WTC11 (cell line): ENCODE measurements around the gene FMN2.

Experiments used
- FOXK1 ChIP-seq: sonication (generic); formaldehyde crosslinking; IDR thresholded peaks from 2 replicates; pipeline ENCODE4 v1.8.0; 2022; ENCODE audit warnings: mild to moderate bottlenecking, moderate library complexity, missing genetic modification reagents
- GABPB1 ChIP-seq: sonication (generic); formaldehyde crosslinking; IDR thresholded peaks from 2 replicates; pipeline ENCODE4 v1.8.1; 2023; ENCODE audit warnings: mild to moderate bottlenecking, missing genetic modification reagents
- JUN ChIP-seq: sonication (generic); formaldehyde crosslinking; IDR thresholded peaks from 2 replicates; pipeline ENCODE4 v1.8.0; 2023; ENCODE audit warnings: mild to moderate bottlenecking, missing genetic modification reagents
- TP53 ChIP-seq: sonication (generic); formaldehyde crosslinking; IDR thresholded peaks from 2 replicates; pipeline ENCODE4 v1.8.1; 2023; ENCODE audit warnings: mild to moderate bottlenecking, missing genetic modification reagents
- ZBTB21 ChIP-seq: sonication (generic); formaldehyde crosslinking; IDR thresholded peaks from 2 replicates; pipeline ENCODE4 v1.8.1; 2023; ENCODE audit warnings: mild to moderate bottlenecking, missing genetic modification reagents, borderline replicate concordance
- ZNF232 ChIP-seq: sonication (generic); formaldehyde crosslinking; IDR thresholded peaks from 2 replicates; pipeline ENCODE4 v1.8.0; 2022; ENCODE audit warnings: mild to moderate bottlenecking, missing genetic modification reagents
- TF ChIP-seq, protein P1 (sequence below): fragments of 200-600 bp; IDR thresholded peaks from 2 replicates; pipeline ENCODE4 v1.8.0; 2022; ENCODE audit warnings: antibody characterized with exemption
- TF ChIP-seq, protein P2 (sequence below): sonication (generic); formaldehyde crosslinking; IDR thresholded peaks from 2 replicates; pipeline ENCODE4 v1.8.0; 2023; ENCODE audit warnings: missing genetic modification reagents
- TF ChIP-seq, protein P3 (sequence below): sonication (generic); formaldehyde crosslinking; IDR thresholded peaks from 2 replicates; pipeline ENCODE4 v1.8.1; 2023; ENCODE audit warnings: mild to moderate bottlenecking, missing genetic modification reagents

DNA sequence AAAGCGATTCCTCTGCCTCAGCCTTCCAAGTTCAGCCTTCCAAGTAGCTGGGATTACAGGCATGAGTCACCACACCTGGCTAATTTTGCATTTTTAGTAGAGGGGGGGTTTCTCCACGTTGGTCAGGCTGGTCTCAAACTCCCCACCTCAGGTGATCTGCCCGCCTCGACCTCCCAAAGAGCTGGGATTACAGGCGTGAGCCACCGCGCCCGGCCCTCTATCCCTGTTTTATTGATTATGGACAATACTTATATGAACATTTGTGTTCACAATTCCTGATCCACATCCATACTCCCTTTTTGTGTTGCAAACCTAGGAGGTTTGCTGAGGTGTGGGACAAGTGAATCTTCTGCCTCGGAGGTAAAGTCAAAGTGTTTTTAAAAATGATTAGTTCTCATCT lies 275.0 kb downstream of the FMN2 start:
- TF ChIP-seq, protein P1, sequence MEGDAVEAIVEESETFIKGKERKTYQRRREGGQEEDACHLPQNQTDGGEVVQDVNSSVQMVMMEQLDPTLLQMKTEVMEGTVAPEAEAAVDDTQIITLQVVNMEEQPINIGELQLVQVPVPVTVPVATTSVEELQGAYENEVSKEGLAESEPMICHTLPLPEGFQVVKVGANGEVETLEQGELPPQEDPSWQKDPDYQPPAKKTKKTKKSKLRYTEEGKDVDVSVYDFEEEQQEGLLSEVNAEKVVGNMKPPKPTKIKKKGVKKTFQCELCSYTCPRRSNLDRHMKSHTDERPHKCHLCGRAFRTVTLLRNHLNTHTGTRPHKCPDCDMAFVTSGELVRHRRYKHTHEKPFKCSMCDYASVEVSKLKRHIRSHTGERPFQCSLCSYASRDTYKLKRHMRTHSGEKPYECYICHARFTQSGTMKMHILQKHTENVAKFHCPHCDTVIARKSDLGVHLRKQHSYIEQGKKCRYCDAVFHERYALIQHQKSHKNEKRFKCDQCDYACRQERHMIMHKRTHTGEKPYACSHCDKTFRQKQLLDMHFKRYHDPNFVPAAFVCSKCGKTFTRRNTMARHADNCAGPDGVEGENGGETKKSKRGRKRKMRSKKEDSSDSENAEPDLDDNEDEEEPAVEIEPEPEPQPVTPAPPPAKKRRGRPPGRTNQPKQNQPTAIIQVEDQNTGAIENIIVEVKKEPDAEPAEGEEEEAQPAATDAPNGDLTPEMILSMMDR: no peak
- TF ChIP-seq TP53 (CRISPR knock-in tag): no peak
- TF ChIP-seq GABPB1 (CRISPR knock-in tag): no peak
- no peak for TF ChIP-seq JUN (CRISPR knock-in tag)
- TF ChIP-seq, protein P2, sequence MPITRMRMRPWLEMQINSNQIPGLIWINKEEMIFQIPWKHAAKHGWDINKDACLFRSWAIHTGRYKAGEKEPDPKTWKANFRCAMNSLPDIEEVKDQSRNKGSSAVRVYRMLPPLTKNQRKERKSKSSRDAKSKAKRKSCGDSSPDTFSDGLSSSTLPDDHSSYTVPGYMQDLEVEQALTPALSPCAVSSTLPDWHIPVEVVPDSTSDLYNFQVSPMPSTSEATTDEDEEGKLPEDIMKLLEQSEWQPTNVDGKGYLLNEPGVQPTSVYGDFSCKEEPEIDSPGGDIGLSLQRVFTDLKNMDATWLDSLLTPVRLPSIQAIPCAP: no peak
- no peak for TF ChIP-seq ZNF232 (CRISPR knock-in tag)
- TF ChIP-seq FOXK1 (CRISPR knock-in tag): no peak
- TF ChIP-seq ZBTB21 (CRISPR knock-in tag): no peak
- TF ChIP-seq, protein P3, sequence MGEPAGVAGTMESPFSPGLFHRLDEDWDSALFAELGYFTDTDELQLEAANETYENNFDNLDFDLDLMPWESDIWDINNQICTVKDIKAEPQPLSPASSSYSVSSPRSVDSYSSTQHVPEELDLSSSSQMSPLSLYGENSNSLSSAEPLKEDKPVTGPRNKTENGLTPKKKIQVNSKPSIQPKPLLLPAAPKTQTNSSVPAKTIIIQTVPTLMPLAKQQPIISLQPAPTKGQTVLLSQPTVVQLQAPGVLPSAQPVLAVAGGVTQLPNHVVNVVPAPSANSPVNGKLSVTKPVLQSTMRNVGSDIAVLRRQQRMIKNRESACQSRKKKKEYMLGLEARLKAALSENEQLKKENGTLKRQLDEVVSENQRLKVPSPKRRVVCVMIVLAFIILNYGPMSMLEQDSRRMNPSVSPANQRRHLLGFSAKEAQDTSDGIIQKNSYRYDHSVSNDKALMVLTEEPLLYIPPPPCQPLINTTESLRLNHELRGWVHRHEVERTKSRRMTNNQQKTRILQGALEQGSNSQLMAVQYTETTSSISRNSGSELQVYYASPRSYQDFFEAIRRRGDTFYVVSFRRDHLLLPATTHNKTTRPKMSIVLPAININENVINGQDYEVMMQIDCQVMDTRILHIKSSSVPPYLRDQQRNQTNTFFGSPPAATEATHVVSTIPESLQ (CRISPR knock-in tag): no peak
